GM18517 (cell line): ENCODE data around the gene JAKMIP3.

ENCODE experiments used
- ATAC-seq: cut with Tn5 transposase; IDR thresholded peaks from one replicate; pipeline ENCODE4 v1.9.1; 2021; ENCODE audit warnings: mild to moderate bottlenecking, moderate library complexity; ENCODE audit not compliant: unreplicated experiment

The JAKMIP3 gene

DNA sequence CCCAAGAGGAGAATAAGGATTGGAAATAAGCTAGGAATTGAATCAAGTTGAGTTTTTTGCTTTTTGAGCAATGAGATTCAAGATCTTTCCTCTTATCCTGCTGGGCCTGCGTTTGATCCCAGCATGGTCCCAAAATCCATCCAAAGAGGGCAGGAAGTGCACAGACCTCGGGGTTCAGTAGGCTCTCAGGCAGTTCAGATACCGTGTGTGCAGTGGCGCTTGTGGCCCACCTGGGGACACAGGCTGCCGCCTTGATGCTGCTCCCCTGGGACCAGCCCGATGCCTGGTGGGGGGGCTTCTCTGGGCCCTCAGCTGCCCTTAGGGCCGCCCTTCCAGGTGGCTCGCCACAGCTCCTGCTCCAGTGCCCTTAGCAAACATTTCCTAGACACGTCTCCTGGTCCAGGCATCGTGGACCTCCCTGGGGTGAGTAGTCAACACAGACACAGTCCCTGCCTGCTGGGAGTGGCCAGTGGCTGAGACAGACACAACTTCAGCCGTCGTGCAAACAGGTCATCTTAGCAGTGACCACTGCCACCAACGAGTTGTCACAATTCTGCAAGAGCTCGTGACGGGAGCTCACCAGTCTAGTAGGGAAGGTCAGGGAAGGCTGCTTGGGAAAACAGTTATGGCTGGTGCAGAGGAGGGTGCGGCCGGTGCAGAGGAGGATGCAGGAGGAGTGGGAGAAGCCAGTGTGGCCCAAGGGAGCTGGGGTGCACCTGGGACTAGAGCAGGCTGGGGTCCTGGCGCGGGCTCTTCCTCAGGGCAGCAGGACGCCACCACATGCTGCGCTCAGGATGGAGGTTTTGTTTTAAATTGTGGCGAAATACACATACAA, 21.7 kb upstream of the JAKMIP3 start:
- ATAC-seq, result no peak

DNA sequence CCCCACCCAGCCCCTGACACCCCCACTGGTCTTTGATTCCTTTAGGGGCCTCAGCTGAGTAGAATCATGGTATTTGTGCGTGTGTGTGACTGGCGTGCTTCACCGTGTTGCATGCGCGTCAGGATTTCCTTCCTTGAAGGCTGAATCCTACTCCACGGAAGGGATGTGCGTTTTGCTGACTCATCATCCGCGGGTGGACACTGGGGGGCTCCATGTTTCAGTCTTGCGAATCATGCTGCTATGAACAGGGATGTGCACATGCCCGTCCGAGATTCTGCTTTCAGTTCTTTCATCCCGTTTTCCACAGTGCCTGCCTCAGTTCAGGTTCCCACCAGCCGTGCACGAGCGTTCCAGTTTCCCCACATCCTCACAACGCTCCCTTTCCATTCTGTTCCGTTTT, 20.9 kb upstream of the JAKMIP3 start:
- no peak for ATAC-seq

DNA sequence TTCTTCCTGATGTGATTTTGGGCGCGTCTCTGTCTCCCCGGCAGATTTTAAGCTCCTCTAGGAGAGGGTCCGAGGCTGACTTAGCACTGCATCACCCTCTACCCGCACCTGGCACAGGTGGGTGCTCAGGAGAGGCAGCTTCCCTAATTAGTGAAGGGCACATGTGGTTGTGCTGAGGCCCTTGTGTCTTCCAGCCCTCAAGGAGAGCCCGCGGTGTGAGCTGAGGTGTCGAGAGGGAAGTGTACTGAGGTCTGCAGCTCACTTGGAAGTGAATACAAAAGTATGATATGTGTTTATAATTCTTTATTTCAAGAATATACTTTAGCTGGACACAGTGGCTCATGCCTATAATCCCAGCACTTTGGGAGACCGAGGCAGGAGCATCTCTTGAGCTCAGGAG, 20.4 kb upstream of the JAKMIP3 start:
- ATAC-seq, result no peak

DNA sequence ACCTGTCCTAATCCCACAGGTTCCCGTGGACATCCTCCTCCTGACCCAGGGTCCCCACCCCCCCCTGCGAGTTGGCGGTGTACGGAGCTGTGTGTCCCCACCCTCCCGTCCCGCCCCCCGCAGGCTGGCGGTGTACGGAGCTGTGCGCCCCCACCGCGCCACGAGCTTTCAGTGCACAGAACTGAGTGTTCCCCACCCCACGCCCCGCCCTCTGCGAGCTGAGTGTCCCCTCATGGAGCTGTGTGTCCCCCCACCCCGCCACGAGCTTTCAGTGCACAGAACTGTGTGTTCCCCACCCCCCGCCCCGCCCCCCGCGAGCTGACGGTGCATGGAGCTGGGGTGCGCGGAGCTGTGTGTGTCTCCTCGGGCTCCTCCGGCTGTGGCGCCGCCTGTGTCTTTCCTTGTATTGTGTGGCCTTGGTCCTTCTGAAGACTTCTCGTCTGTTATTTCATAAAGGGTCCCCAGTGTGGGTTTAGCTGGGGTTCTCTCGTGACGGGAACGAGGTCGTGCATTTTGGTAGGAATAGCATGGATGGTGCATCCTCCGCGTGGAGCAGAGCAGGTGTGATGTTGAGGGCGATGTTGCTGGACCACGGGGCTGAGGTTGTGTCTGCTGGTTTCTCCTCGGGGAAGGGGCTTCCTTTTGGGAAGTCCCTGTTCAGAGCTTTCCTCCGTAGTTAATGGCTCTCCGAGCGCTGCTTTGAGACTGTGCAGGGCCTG, 18.0 kb upstream of the JAKMIP3 start:
- ATAC-seq, result no peak

DNA sequence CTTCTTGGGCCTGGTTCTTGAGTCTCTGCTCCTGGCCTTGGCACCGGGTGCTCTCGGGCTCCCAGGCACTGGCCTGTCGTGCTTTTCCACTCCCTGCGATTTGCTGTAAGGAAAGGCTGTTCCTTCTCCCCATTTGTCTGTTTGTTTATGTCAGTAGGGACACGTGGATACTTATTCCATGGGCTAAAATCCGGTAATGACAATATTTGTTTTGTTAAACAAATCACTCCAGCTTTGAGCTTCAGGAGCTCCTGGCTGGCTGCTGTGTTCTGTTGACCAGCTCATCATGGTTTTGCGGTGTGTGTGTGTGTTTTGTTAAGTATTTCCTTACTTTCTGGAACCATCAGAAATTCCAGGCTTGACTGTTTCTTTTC, 17.5 kb upstream of the JAKMIP3 start:
- ATAC-seq, result no peak

DNA sequence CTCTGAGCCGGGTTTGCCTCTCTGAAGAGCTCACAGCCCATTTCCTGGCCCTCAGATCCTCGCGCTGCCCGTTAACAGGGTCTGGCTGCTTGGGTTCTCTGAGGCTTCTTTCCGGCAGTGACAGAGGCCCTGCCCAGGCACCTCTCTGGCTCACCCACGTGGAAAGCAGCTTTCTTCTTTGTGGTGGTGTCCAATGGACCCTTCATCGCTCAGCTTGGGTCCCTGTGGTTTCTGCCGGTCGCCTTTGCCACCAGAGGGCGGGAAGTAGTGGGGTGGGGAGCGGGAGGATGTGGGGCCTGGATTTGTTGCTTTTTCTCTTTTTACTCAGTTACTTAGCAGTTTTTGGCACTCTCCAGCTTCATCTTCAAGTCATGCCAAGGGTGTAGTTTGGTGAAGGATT, 15.6 kb upstream of the JAKMIP3 start:
- ATAC-seq, result no peak

DNA sequence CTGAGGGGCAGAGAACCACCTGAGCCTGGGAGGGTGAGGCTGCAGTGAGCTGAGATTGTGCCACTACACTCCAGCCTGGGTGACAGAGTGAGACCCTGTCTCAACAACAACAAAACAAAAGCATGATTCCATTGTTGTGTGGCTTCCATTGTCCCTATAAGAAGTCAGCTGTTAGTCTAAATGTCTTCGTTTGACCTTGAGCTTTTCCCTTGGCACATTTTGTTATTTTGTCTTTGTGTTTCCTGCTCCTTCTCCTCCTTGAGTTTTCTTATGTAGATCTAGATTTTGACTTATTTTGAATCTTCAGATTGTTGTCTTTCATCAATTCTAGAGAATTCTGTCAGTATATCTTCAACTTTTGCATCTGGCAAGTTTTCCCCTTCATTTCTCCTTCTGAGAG, 13.6 kb upstream of the JAKMIP3 start:
- no peak for ATAC-seq

DNA sequence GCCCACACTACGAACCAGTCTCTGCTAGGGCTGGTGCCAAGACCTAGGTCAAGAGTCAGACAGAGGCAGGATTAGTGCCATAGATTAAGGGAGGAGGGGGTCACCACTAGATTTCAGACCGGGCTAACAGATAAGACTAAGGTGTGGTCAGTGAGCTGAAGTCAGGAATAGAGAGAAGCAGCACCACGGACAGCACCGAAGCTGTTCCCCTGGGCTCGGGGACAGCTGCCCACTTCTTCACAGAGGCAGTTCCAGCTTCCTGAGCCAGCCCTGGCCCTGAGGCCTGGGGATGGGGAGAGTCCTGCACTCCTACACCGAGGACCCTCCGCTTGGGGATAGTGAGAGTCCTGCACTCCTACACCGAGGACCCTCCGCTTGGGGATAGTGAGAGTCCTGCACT, 11.2 kb upstream of the JAKMIP3 start:
- ATAC-seq, result no peak

DNA sequence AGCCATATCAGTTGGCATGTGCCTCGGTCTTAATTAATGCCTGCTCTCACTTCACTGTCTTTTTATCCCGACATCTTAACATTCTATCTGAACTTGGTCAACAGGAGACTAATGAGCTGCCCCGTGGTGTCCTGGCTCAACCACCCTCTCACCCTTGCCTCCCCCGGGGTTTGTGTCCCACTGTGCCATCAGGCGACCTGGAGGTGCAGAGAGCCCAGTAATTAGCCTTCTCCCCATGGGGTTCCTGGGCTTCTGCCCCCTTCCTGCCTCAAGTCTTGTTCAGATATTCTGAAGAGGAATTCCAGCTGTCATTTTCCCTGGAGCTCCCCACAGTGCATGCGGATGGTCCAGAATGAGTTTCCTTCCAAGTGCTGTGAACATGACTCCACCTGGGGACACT, 10.1 kb upstream of the JAKMIP3 start:
- no peak for ATAC-seq

DNA sequence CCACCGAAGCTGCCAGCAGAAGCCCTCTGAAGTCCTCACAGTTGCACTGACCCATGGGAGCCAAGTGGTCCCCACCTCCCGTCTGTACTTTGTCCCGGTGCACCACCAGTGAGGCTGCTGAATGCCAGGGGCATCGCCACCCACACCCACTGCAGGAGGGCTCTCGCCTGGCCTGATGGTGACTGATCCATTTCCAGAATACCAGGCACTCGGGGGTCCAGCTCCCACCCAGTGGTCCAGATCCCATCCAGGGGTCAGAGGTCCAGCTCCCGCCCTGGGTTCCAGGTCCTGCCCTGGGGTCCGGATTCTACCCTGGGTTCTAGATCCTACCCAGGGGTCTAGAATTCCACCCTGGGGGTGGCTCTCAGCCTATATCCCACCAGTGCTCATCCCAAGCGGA, 9.1 kb upstream of the JAKMIP3 start:
- ATAC-seq, result no peak

DNA sequence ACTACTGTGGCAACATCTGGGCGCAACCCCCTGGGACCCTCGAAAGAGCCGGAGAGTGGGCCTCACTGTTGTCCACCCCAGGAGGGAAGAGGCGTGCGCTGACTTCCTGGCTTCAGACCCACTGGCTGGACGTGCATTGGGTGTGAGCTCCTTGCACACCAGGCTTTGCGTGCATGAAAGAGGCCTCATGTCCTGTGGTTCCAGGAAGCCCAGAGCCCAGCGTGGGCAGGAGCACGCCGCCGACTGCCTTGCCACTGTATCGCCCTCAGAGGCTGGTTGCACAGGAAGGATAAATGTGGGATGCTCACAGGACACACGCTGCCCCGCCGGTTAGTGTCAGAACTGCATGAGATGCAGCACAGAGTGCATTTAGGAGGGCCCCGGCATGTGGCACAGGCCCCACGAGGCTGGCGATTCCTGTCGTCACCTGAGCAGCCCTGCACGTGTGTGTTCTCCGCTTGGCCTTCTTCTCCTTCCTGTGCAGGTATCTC, 8.5 kb upstream of the JAKMIP3 start:
- ATAC-seq, result no peak

DNA sequence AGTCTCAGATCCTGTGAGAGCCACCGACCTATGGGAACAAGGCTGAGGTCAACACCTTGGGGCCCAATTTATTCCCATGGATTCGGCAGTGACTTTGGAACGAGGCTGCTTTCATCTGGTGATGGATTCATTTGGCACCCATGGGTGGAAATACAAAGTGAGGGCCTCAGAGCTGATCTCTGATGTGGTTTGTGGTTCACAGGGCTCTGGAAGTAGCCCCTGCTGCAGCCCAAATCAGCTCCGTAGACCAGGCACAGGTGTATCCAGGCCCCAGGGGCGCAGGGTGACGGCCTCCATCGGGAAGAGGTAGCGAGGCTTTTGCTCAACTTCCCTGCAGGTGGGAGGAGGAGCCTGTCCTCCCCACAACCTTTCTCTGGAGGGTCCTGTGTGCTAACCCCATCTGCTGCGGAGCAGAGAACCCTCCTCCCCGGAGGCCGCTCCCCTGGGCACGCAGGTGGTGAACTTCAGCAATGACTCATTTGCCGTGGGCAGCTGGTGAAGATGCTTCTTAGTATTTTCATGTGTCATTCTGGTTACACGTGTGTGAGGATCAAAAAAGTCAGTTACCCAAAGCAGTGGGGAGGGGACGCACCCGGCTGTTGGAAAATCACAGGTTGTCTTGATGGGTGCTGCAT, 7.5 kb upstream of the JAKMIP3 start:
- ATAC-seq, result no peak

DNA sequence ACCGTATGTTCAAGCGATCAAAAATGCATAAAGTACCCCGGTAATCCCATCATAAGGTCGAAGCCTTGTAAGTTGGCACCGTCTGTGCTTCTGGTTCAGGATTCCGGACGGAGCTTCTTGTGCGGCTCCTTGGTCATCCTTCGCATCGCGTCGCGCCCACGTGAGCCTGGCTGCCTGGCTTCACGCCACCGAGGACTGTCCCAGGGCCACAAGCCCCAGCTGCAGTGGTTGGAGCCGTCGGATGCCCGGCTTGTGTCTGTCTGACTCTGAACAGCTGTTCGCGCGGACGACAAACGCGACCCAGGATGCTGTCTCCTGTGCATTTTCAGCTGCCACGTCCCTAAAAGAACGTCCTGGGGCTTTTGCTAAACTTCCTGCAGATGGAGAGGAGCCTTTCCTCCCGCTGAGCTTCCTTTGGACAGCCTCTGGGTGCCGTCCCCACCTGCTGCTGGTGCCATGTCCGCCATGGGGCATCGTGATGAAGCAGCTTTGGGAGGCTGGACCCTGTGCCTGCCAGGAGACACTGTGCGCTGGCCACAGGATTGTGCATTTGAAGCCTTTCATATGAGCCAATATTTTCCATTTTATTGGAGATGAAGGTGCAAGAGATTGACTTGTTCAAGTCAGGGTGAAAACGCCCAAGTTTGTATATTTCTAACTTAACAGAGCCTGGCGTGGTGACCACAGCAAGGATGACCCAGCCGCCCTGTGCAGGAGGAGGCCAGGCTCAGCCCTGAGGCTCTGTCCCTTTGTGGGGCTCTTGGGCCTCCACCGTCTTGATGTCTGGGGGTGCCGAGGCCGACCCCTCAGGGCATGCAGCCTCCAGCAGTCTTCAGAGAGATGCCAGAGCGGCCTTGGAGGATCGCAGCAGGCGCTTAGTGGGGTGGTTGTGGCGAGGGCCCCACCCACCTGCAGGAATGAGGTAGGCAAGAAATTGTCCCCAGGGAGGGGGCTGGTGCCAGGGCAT, 6.7 kb upstream of the JAKMIP3 start:
- no peak for ATAC-seq

DNA sequence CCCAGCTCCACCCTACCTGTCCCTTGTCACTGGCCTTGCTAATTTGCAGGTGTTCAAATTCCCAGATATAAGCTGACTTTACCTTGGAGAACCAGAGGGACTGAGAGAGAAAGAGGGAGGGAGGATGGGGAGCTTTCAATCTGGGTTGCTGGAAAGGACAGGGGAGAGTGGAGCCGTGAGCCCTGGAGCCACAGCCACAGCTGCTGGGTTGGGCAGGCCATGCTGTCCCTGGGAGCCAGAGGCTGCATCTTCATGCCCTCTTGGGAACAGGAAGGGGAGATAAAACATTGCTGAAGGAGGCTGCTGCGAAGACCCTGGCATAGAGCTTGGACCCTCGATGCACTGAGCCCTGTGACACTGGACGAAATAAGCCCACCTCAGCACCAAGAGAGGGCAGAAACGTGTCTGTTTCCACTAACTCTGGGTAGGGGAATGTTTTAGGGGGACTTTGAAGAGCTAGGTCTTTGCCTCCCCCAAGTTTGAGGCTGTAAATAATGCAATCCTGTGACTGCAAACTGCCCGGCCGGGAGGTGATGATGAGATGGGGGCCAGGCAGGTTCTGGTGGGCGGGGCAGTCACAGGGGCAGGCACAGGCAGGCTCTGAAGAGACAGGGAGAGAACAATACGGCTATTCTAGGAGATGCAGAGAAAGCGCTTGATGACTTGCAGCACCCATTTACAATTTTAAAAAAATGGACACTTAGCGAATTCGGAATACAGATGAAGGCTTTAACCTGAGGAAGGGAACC, 5.8 kb upstream of the JAKMIP3 start:
- no peak for ATAC-seq

DNA sequence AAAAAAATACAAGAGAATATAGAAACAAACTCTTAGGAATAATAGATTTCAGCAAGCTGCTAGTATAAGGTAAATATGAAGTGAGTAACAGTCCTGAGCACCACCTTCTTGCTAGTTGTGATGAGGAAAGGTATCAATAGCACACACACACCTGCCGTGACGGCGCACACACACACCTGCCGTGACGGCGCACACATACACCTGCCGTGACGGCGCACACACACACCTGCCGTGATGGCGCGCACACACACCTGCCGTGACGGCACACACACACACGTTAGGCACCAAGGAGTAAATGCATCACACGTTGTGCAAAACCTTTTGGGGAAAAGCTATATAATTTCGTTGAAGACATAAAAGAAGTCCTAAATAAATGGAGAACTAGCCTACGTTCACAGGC, 4.7 kb upstream of the JAKMIP3 start:
- ATAC-seq, result no peak

DNA sequence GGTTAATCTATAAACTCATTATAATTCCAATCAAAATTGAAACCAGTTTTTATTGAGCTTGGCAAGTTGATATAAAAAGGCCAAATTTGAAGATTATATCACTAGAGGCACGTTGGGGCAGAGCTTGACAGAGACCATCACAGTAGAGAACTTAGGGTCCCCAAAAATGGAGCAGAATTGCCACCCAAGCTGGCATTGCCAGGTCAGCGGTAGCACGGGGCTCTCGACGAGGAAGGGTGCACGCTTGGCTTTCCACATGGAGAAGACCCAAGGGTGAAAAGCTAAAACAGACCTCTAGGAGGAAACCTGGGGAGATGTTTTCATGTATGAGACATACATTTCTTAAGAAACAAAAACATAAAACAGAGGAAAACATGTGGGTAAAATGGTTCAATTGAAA, 4.3 kb upstream of the JAKMIP3 start:
- no peak for ATAC-seq

DNA sequence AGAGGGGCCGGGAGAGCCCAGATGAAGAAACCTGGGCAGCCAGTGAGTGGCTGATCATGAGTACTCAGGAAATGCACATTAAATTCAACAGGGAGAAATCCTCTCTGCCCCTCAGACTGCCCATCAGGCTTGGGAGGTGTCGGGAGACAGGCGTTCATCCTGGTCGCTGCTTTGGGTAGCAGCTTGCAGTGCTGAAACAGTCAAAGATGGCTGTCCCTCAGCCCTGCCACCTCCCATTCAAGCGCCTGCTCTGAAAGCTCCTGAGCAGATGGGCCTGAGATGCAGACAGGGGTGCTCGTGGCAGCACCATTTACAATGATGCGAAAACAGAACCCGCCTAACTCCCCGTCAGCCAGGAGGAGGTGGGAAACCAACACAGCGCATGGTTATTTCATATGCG, 3.6 kb upstream of the JAKMIP3 start:
- no peak for ATAC-seq

DNA sequence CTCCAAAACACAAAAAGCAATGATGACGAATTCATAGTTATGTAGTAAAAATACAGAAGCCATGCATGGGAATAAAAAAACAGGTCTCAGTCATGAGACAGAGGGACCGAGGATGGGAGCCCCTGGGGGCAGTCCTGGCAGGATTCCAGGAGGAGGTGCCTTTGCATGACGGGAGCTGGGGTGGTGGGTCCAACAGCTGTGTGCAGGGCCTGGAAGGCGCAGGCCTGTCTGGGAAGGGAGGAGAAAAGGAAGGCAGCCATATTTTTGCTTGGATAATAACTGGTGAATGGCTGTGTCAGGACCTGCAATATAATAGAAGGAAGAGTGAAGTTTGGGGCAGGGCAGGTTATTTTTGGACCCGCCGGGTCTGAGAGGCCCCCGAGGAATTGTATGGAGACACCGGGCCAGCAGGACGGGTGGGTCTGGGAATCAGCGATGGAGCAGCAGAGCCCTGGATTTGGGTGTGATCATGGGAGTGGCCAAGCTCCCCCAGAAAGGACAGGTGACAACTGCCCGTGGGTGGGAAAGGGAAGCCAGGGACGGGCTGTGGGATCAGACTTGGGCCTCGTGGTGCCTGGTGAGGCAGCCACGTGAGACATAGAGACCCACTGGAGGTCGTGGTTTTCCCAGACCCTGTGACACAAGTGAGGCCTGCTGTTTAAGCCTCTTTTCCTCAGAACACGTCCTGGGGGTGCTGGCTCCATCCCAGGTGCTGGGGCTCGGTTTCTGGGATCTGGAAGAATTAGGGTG, 2.9 kb upstream of the JAKMIP3 start:
- ATAC-seq, result no peak

DNA sequence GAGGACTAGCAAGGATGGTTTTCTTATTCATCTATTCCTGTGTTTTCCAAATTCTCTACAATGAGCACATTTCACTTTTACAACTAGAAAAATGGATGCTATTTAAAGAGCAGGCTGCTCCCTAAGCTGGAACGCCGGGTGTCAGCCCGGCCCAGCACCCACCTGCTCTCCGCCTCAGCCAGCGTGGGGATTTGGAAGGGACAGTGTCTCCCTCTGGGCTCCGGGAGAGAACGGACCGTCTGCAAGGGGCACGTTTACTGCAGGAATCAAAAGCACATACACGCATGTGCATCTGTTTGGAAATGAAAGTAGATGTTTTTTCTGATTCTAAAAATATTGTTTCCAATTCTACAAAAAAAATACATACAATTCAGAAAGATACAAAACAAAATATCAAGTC, 2.3 kb upstream of the JAKMIP3 start:
- ATAC-seq, result no peak
